BE2C (cell line): ENCODE data around the gene PDE2A.
"Not testable (repeated sequence)": the region's sequence is repeated elsewhere in the genome, so short reads cannot be mapped to it uniquely, and the experiment has no call there.

Experiments
- DNase-seq: peaks from one replicate; pipeline ENCODE4 v3.0.0-alpha.2; 2020
- H3K27me3 ChIP-seq: fragments of 250-450 bp; sonication (Bioruptor Pico); 2 replicates; pipeline ENCODE4 v1.5.1; 2020; ENCODE audit warnings: mild to moderate bottlenecking
- H3K36me3 ChIP-seq: fragments of 250-450 bp; sonication (Bioruptor Pico); 2 replicates; pipeline ENCODE4 v1.5.1; 2020; ENCODE audit warnings: mild to moderate bottlenecking
- H3K4me1 ChIP-seq: fragments of 250-450 bp; sonication (Bioruptor Pico); 2 replicates; pipeline ENCODE4 v1.5.1; 2020
- H3K4me3 ChIP-seq: 2 replicates; pipeline ENCODE4 v1.5.1; 2011; ENCODE audit warnings: low read depth, low read length
- H3K9me3 ChIP-seq: fragments of 250-450 bp; sonication (Bioruptor Pico); 2 replicates; pipeline ENCODE4 v1.5.1; 2020
- CTCF ChIP-seq: IDR thresholded peaks from 2 replicates; pipeline ENCODE4 v1.5.1; 2012; ENCODE audit warnings: mild to moderate bottlenecking, low read depth, low read length

The PDE2A gene

GRCh38 chr11:72562431-72562830 is 111.8 kb downstream of the PDE2A start:
- no peaks in the 10 kb centered on the region for H3K36me3 ChIP-seq
- TF ChIP-seq CTCF, result no peak
- no peak for DNase-seq
- no peaks in the 10 kb centered on the region for H3K9me3 ChIP-seq
- no peaks in the 10 kb centered on the region for H3K27me3 ChIP-seq
- no peak overlapping the region for H3K4me3 ChIP-seq
- H3K4me1 ChIP-seq, result peaks cover 7% of the 10 kb centered on the region; the same call in 1 of the 2 replicates

- Histone ChIP-seq H3K4me1 (peaks cover 7% of the 10 kb centered on the region), H3K36me3 (no peaks in the 10 kb centered on the region), H3K9me3 (no peaks in the 10 kb centered on the region), H3K4me3 (no peak overlapping the region), H3K27me3 (no peaks in the 10 kb centered on the region)
- no peak for TF ChIP-seq CTCF
- DNase-seq, result no peak
These were observed 112.4 kb downstream of the PDE2A start for GRCh38 chr11:72561856-72562255.

GRCh38 chr11:72560864-72561263 is 113.4 kb downstream of the PDE2A start:
- not testable (repeated sequence) for DNase-seq, H3K4me1 ChIP-seq, H3K27me3 ChIP-seq, H3K4me3 ChIP-seq, H3K36me3 ChIP-seq, H3K9me3 ChIP-seq

- H3K4me3 ChIP-seq, result no peak overlapping the region
- H3K4me1 ChIP-seq, result peaks cover 5% of the 10 kb centered on the region
- H3K27me3 ChIP-seq, result no peaks in the 10 kb centered on the region
- no peaks in the 10 kb centered on the region for H3K9me3 ChIP-seq
- no peak for TF ChIP-seq CTCF
- peak; percentile 71 for DNase-seq
- no peaks in the 10 kb centered on the region for H3K36me3 ChIP-seq
These were observed 117.8 kb downstream of the PDE2A start for GRCh38 chr11:72556433-72556832.

- H3K4me3 ChIP-seq, H3K36me3 ChIP-seq, DNase-seq, H3K4me1 ChIP-seq, H3K9me3 ChIP-seq, H3K27me3 ChIP-seq: not testable (repeated sequence)
These were observed 119.2 kb downstream of the PDE2A start for GRCh38 chr11:72555014-72555522.

- DNase-seq, result peak; percentile 51
- no peaks in the 10 kb centered on the region for H3K9me3 ChIP-seq
- peak; percentile 58 for TF ChIP-seq CTCF
These were observed 120.5 kb downstream of the PDE2A start for GRCh38 chr11:72553706-72554105.

GRCh38 chr11:72552399-72552910 is 121.8 kb downstream of the PDE2A start:
- DNase-seq, result no peak
- TF ChIP-seq CTCF, result no peak
- H3K36me3 ChIP-seq, result no peaks in the 10 kb centered on the region
- no peaks in the 10 kb centered on the region for H3K27me3 ChIP-seq
- H3K4me1 ChIP-seq, result peaks cover 10% of the 10 kb centered on the region
- H3K4me3 ChIP-seq, result no peak overlapping the region
- no peaks in the 10 kb centered on the region for H3K9me3 ChIP-seq

More at GRCh38 chr11:72553706-72554105, 120.5 kb downstream of the PDE2A start:
- peaks cover 10% of the 10 kb centered on the region for H3K4me1 ChIP-seq
- no peak overlapping the region for H3K4me3 ChIP-seq
- H3K36me3 ChIP-seq, result no peaks in the 10 kb centered on the region
- no peaks in the 10 kb centered on the region for H3K27me3 ChIP-seq
